NK-92 (cell line): ENCODE data around the gene EMCN.
"Not testable (repeated sequence)": the region's sequence is repeated elsewhere in the genome, so short reads cannot be mapped to it uniquely, and the experiment has no call there.

Source experiments
- DNase-seq: peaks from one replicate; lab custom pipeline; 2025; ENCODE audit not compliant: unreplicated experiment; lab: John Stamatoyannopoulos, UW

The EMCN gene

DNA sequence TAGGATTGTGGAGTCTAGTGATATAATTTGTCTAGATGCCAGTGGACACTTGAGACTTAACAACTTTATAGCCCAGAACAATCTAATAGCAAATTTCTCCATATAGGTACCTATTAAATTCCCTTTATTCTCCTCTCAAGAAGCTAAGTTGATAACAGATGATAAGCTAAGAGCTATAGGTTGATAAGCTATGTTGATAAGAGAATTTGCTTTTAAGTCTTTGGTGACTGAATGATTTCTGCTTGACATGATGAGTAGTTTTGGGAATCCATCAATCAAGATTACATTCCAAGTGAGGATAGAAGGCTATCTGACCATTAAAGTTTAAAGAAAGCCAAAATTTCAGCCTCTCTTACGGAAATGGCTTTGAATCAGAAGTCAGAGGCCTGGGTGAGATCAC is 131.6 kb downstream of the EMCN start:
- DNase-seq, result no peak

DNA sequence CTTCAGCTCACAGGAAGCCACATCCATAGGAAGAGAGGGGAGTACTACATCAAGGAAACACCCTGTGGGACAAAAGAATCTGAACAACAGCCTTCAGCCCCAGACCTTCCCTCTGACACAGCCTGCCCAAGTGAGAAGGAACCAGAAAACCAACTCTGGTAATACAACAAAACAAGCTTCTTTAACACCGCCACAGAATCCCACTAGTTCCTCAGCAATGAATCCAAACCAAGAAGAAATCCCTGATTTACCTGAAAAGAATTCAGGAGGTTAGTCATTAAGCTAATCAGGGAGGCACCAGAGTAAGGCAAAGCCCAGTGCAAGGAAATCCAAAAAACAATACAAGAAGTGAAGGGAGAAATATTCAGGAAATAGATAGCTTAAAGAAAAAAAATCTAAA is 137.4 kb downstream of the EMCN start:
- not testable (repeated sequence) for DNase-seq

DNA sequence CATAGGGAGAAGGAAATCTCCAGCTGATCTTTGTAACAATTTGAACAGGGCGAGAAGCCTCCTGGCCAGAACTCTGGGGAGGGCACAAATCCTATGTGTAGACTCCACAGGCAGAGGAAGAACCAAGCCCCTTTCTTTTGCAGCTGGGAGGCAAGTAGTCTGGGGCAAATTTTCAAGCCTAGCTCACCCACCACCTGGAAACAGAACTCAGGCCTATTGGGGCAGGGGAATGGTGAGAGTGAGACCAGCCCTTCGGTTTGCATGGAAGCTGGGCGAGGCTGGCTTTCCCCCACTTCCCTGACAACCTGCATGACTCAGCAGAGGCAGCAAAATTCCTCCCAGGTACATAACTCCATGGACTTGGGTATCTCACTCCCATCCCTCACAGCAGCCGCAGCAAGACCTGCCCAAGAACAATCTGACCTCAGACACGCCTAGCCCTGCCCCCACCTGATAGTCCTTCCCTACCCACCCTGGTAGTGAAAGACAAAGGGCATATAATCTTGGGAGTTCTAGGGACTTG is 138.2 kb downstream of the EMCN start:
- no peak for DNase-seq

DNA sequence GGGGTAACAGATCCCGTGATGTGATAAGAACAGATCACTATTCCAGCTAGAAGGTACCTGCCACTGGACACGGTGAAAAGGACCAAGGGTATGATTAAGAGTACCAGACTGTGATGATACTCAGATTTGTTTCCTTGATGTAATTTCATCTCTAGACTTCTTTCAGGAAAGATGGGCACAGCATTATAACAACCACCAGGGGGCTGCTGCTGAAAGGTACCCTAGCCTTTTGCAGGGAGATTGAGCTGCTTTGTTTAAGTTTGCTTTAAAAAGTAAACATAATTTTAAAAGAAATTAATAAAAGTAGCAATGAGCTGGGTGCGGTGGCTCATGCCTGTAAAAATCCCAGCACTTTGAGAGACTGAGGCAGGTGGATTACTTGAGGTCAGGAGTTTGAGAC is 145.4 kb downstream of the EMCN start:
- no peak for DNase-seq

DNA sequence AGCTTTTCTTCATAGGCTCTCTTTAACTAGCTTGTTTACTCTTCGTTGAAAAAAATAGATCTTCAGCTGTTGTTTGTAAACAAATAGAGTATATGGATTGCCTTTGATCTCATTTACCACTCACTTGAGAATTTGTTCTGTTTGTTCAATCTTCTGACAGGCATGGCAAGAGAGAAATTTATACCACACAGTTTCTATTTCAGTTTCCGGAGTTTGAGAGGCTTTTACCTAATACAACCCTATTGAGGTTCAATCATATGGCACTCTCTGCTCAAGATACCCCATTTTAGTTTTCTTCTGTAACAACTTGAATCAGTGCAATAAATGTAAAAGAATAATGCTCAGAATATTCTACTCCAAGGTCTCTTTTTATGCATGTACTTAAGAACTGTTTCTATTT is 148.0 kb downstream of the EMCN start:
- no peak for DNase-seq

DNA sequence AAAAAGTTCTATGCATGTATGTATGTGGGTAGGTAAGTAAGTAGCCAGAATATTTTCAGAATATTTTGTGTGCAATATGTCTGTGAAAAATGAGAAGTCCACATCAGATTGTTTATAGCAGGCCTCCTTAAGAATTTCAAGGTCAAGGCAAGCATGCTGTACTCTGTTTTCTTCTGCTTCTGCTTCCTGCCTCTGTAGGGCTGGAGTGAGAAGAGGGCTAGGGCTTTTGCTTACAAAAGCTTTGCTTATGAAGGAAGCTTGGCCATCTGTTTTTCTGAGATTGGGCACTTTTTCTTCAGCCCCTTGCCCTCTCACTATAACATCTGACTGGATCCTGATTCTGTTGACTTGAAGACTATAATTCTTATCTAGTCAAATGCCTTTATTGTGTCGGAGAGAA is 150.4 kb downstream of the EMCN start:
- no peak for DNase-seq

DNA sequence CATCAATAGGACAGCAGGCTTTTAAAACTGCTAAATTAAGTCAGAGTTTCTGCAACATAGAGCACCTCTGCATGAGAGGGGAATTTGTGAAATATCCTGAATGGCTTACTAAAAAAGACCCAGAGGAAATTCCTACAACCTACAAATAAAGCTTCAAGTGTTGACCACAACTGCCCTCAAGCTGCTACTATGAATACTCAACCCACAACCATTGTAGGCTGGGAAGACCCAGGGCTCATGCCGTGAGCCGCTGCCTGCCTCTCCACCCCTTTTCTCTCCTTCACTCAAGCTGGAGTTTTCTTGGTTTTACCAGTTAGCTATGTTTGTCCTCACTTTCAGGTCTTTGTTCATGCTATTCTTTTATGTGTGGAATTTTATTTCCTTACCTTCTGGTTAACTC is 151.6 kb downstream of the EMCN start:
- no peak for DNase-seq

DNA sequence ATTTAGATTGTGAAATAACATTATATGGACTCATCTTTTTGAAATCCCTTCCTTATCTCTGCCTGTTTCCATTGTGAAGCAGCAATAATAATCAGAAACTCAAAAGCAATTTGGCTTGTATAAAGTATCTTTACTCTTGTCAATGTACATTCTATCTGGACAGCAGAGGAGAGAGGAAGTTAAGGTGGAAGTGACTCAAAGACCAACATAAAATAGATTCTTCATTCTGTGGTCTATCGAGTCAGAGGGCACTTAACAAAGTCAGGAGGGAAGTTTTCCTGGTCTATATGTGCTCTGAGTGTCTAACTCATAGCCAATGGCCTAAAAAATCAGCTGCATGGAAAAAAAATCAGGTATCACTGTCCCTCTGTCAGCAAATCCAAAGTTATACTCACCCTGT is 155.5 kb downstream of the EMCN start:
- DNase-seq, result no peak

DNA sequence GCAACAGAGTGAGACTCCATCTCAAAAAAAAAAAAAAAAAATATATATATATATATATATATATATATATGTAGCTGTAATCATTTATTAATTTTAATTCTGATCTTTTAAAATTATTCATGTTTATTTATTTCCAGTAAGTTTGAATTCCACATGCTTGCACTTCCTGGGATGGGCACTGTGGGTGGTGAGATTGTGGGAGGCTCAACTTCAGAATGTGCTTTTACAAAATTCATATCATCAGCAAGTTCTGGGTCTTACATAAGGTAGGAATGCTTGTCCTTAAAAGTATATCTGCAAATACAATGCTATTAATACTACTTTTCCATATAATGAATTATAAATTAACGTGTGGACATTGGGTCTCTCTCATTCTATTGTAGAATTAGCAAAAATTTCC is 156.5 kb downstream of the EMCN start:
- DNase-seq, result no peak

DNA sequence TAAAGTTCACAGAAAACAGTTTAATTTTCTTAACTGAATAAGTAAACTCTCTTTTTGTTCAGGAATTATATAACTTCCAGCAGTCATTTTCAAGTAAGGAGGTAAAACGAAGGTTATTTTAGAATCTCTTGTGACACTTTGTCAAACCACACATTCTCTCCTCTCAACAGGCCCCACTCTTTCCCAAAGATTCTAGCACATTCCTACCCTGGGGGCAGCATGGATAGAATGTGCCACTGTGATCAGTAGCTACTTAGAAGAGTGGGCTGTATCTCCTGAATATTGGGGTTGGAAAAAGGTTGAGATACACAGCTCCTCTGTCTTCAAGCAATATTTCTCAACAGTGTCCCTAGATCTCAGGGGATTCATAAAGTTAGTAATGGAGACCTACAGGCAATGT is 157.6 kb downstream of the EMCN start:
- DNase-seq, result no peak

DNA sequence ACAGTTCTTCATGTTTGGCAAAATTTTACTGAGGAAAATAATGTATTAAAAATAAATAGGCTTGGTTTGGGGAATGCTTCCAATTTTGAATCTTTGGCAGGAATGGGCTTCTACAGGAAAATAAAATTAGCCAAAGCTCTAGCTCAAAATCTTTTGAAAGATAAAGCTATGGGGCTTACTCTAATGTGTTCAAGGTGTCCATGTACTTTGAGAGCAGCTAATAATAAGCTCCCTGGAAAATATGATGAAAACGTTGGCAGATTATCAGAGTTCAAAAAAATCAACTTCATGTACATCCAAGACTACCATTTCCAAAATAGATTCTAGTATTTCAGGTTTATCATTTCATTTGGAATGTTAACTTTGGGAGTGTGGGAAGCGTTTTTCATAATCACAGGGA is 158.4 kb downstream of the EMCN start:
- no peak for DNase-seq

DNA sequence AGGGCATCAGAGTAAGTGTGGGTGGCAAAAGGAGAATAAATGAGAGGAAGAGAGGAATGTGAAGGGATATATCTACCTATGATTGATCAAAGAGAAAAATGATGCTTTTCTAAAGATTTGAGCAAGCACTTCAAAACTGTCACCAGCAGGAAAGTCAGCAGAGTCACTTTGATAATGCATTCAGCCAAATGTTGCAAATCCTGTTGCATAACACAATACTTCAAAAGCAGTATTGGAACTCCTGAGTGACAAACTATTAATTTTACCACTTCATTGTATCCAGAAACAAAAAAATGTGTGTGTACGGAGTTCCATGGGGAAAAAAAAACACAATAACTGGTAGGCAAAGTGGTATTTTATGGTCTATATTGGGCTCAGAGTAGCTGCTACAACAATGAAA is 160.3 kb downstream of the EMCN start:
- no peak for DNase-seq

DNA sequence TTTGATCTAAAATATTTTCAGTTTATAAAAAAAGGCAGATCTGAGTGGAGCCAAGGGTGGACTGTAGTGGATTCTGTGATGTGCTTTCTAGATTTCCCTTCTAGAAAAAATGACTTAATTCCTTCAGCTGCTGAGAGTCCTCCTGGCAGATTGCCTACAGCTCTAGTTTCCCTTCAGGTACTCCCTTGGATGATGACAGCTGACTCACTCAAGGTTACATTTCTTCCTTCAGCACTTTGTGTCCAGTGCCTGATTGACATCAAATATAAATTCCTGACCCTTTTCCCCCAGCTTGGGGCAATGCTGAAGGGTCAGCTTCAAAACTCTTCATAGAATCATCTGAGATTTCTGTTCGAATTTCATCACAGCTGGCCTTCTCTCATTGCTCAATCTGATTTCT is 161.7 kb downstream of the EMCN start:
- no peak for DNase-seq

DNA sequence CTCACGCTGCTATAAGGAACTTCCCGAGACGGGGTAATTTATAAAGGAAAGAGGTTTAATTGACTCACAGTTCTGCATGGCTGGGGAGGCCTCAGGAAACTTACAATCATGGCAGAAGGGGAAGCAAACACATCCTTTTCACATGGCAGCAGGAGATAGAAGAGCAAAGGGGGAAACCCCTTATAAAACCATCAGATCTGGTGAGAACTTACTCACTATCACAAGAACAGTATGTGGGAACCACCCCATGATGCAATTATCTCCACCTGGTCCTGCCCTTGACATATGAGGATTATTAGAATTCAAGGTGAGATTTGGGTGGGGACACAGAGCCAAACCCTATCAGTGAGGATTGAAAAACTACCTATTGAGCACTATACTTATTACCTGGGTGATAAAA is 165.5 kb downstream of the EMCN start:
- DNase-seq, result not testable (repeated sequence)

DNA sequence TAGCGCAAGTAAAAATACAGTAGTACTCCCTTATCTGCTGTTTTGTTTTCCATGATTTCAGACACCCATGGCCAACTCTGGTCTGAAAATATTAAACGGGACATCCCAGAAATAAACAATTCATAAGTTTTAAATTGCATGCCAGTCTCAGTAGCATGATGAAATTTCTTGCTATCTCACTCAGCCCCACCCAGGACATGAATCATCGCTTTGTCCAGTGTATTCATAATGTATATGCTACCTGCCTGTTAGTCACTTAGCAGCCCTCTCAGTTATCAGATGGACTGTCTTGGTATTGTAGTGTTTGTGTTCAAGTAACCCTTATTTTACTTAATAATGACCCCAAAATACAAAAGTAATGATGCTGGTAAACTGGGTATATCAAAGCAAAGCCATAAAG is 169.3 kb downstream of the EMCN start:
- no peak for DNase-seq

DNA sequence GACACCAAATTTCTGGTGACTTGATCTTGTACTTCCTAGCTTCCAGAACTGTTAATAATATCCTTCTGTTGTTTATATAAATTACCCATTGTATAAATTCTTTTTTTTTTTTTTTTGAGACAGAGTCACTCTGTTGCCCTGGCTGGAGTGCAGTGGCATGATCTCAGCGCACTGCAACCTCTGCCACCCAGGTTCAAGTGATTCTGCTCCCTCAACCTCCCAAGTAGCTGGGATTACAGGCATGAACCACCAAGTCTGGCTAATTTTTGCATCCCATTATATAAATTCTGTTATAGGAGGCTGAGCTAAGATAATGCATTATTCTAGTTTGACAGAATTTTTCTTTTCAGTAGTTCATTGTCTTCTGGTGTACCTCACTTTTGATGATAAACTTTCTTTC is 170.6 kb downstream of the EMCN start:
- no peak for DNase-seq

DNA sequence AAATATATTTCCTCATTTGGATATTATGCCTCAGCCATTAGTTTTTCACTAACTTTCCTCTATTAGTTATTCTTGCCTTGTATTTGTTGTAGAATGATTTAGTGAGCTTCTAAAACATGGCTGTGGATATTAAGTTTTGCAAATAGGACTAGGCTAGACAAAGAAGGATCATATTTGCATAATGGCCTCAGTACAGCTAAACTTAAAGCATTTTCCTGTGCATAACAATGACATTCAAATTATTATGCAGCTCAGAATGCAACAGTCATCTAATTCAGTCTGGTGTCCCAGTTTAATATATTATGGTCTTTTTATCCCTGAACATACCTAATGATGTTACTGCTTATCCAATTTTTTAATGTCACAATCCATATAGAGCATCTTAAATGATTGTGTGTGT is 172.2 kb downstream of the EMCN start:
- no peak for DNase-seq
